ENCODE data around the gene UBAC2.
"Not testable (repeated sequence)": the region's sequence is repeated elsewhere in the genome, so short reads cannot be mapped to it uniquely, and the experiment has no call there.

UBAC2 gene

GRCh38 chr13:99190147-99190985, 10.3 kb upstream of the UBAC2 start:
- no peak for DNase-seq

- no peak for DNase-seq
Observed at GRCh38 chr13:99191336-99191899, 9.2 kb upstream of the UBAC2 start.

- peak; percentile 8 for DNase-seq
Observed at GRCh38 chr13:99191900-99192399, 8.7 kb upstream of the UBAC2 start.

- DNase-seq, result no peak
Observed at GRCh38 chr13:99192480-99192879, 8.2 kb upstream of the UBAC2 start.

GRCh38 chr13:99193152-99193551, 7.5 kb upstream of the UBAC2 start:
- no peak for DNase-seq

- no peak for DNase-seq
Observed at GRCh38 chr13:99196466-99197116, 4.1 kb upstream of the UBAC2 start.

- no peak for DNase-seq
Observed at GRCh38 chr13:99197117-99197651, 3.5 kb upstream of the UBAC2 start.

GRCh38 chr13:99199541-99200431, 868 bp upstream of the UBAC2 start:
- no peak for DNase-seq

GRCh38 chr13:99203601-99204579, 3.2 kb downstream of the UBAC2 start:
- no peak for DNase-seq

GRCh38 chr13:99205621-99206220, 5.1 kb downstream of the UBAC2 start:
- DNase-seq, result no peak

GRCh38 chr13:99206226-99206625, 5.6 kb downstream of the UBAC2 start:
- no peak for DNase-seq

- no peak for DNase-seq
Observed at GRCh38 chr13:99206873-99207272, 6.2 kb downstream of the UBAC2 start.

GRCh38 chr13:99207511-99207910, 6.9 kb downstream of the UBAC2 start:
- no peak for DNase-seq

GRCh38 chr13:99208185-99208584, 7.5 kb downstream of the UBAC2 start:
- no peak for DNase-seq

GRCh38 chr13:99208845-99209527, 8.3 kb downstream of the UBAC2 start:
- DNase-seq, result no peak

- DNase-seq, result not testable (repeated sequence)
Observed at GRCh38 chr13:99210627-99211026, 10.0 kb downstream of the UBAC2 start.

- DNase-seq, result no peak
Observed at GRCh38 chr13:99211421-99212035, 10.9 kb downstream of the UBAC2 start.

- DNase-seq, result no peak
Observed at GRCh38 chr13:99214232-99214631, 13.6 kb downstream of the UBAC2 start.

- no peak for DNase-seq
Observed at GRCh38 chr13:99214731-99215130, 14.1 kb downstream of the UBAC2 start.

All from fibroblast of upper back skin (primary cell).